Effector memory CD4-positive, alpha-beta T cell (primary cell): ENCODE data around the gene ZFPM1.

Experiments used
- DNase-seq, 3 donors: peaks; one replicate each; pipeline ENCODE4 v3.0.0-alpha.2; 2020
- H3K27ac ChIP-seq: 2 replicates; pipeline ENCODE4 v1.7.0; 2013; ENCODE audit warnings: mild to moderate bottlenecking, low read length, moderate library complexity; ENCODE audit not compliant: insufficient read depth, poor library complexity, severe bottlenecking
- H3K27me3 ChIP-seq: replicated peaks from 2 replicates; pipeline ENCODE4 v1.7.0; 2013; ENCODE audit warnings: mild to moderate bottlenecking, low read length; ENCODE audit not compliant: insufficient read depth, control insufficient read depth, poor library complexity, severe bottlenecking
- H3K36me3 ChIP-seq: 2 replicates; pipeline ENCODE4 v1.7.0; 2013; ENCODE audit warnings: mild to moderate bottlenecking, low read length, moderate library complexity; ENCODE audit not compliant: control insufficient read depth, insufficient read depth
- H3K4me1 ChIP-seq: 2 replicates; pipeline ENCODE4 v1.7.0; 2013; ENCODE audit warnings: low read length, mild to moderate bottlenecking; ENCODE audit not compliant: control insufficient read depth, insufficient read depth, poor library complexity, severe bottlenecking
- H3K4me3 ChIP-seq: 2 replicates; pipeline ENCODE4 v1.7.0; 2013; ENCODE audit warnings: low read length, low read depth, mild to moderate bottlenecking; ENCODE audit not compliant: insufficient read depth, poor library complexity, severe bottlenecking
- H3K9me3 ChIP-seq: 2 replicates; pipeline ENCODE4 v1.7.0; 2013; ENCODE audit warnings: mild to moderate bottlenecking, low read length, moderate library complexity; ENCODE audit not compliant: control insufficient read depth

The ZFPM1 gene

GRCh38 chr16:88458039-88458772 is 5.1 kb downstream of the ZFPM1 start:
- Histone ChIP-seq H3K4me1 (peaks cover 35% of the 10 kb centered on the region), H3K27ac (no peak overlapping the region), H3K27me3 (no peaks in the 10 kb centered on the region), H3K9me3 (no peaks in the 10 kb centered on the region), H3K36me3 (no peaks in the 10 kb centered on the region), H3K4me3 (no peak overlapping the region)
- DNase-seq = no peak

GRCh38 chr16:88458773-88459235 is 5.7 kb downstream of the ZFPM1 start:
- Histone ChIP-seq H3K27me3 (no peaks in the 10 kb centered on the region), H3K27ac (no peak overlapping the region), H3K4me1 (peaks cover 35% of the 10 kb centered on the region), H3K36me3 (no peaks in the 10 kb centered on the region), H3K9me3 (no peaks in the 10 kb centered on the region), H3K4me3 (no peak overlapping the region)
- no peak for DNase-seq

DNA sequence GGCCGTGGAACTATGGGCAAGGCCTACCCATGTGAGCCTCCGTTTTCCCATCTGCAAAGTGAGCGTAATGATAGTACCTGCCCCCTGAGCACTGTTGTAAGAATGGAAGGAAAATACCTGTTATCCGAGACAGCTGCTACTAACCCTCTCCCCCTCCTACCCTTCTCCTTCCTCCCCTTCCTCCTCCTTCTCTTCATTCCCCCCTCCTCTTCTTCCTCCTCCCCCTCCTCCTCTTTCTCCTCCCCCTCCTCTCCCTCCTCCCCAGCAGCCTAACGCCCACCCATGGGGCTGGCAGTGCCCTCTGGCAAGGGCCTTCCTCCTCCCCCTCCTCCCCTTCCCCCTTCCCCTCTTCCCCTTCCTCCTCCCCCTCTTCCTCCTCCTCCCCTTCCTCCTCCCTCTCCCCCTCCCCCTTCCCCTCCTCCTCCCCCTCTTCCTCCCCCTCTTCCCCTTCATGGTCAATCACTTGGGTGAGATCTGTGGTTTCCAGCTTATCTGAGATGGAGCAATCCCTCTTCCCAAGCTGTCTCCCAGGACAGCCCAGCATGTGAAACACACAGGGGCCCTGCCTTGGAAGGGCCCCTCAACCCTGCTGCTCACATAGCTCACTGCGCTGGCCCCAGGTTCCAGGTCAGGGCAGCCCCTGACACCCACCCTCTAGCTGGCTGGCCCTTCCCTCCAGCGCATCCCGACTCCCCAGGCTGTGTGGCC is 6.4 kb downstream of the ZFPM1 start:
- H3K27ac ChIP-seq = no peak overlapping the region
- no peaks in the 10 kb centered on the region for H3K36me3 ChIP-seq
- no peak for DNase-seq
- H3K4me3 ChIP-seq = no peak overlapping the region
- H3K9me3 ChIP-seq = no peaks in the 10 kb centered on the region
- no peaks in the 10 kb centered on the region for H3K27me3 ChIP-seq
- H3K4me1 ChIP-seq = peaks cover 34% of the 10 kb centered on the region

DNA sequence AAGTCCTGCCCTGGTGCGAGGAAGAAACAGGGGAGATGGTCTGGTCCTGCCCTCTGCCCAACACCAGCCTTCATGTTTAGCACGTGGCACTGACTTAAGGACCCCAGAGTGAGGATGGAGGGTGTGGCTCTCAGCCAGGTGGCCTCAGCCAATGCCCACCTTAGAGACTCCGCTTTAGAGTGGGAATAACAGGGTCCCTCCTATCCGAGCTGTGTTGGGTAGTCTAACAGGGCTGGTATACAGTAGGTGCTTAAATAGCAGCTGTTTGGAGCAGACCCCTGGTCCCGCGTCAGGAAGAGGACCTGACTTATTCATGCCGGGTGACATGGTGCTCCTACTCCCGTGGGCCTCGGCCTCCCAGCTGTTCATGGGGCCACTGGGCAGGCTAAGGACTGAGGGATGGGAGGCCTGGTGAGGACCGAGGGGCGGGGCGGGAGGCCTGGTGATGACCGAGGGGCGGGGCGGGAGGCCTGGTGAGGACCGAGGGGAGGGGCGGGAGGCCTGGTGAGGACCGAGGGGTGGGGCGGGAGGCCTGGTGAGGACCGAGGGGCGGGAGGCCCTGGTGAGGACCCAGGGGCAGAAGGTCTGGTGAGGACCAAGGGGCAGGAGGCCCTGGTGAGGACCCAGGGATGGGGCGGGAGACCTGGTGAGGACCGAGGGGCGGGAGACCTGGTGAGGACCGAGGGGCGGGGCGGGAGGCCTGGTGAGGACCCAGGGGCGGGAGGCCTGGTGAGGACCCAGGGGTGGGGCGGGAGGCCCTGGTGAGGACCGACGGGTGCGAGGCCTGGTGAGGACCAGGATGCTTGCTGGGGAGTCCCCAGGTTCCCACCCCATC is 7.6 kb downstream of the ZFPM1 start:
- no peak for DNase-seq
- Histone ChIP-seq H3K4me1 (peaks cover 36% of the 10 kb centered on the region), H3K9me3 (no peaks in the 10 kb centered on the region), H3K4me3 (no peak overlapping the region), H3K36me3 (no peaks in the 10 kb centered on the region), H3K27ac (no peak overlapping the region), H3K27me3 (no peaks in the 10 kb centered on the region)

DNA sequence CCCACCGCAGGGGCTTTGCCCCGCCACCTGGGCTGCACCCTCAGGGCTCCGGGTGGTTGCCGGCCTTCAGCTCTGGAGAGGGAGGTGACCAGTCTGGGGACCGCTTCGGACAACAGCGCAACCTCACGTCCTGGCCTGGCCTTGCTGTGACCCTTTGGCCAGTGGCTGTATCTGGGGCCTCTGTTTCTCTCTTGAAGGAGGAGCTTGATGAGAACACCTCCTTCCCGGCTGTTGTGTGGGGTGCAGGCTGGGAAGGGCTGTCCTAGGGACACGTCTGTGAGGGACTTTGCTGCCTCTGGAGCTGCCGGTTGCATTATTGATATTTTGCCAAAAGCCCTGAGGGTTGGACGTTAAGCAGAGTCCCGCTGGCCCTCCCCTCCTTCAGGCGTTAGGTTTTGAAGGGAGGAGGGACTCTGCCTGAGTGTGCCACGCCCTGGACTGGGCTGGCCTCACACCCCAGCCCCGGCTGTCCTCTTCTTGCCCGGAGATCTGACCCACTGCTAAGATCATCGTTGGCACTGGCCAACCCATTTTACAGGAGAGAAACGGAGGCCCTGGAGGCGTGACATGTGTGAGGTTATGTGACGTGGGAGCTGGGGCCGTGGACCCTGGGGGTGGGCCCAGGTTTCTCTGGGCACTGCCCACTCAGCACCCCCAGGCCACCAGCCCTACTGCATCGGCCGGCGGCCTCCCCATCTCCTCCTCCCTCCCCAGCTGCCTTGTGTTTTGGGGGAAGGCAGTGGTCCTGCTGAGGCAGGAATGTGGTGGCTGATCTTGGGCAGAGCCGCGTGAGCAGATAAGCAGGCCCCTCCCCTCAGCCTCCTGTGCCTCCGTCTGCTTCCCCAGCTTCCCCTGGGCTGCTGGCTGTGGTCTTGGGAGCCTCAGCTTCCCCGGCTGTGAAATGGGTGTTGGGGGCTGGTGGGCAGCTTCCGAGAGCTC is 8.5 kb downstream of the ZFPM1 start:
- DNase-seq = no peak
- H3K9me3 ChIP-seq = no peaks in the 10 kb centered on the region
- H3K4me1 ChIP-seq = peaks cover 36% of the 10 kb centered on the region
- no peak overlapping the region for H3K27ac ChIP-seq
- H3K27me3 ChIP-seq = no peaks in the 10 kb centered on the region
- no peak overlapping the region for H3K4me3 ChIP-seq
- H3K36me3 ChIP-seq = no peaks in the 10 kb centered on the region

GRCh38 chr16:88462396-88462795 is 9.3 kb downstream of the ZFPM1 start:
- Histone ChIP-seq H3K9me3 (no peaks in the 10 kb centered on the region), H3K4me1 (peaks cover 35% of the 10 kb centered on the region), H3K27ac (no peak overlapping the region)

GRCh38 chr16:88463411-88463810 is 10.3 kb downstream of the ZFPM1 start:
- DNase-seq = no peak
- Histone ChIP-seq H3K4me1 (peaks cover 38% of the 10 kb centered on the region), H3K9me3 (no peaks in the 10 kb centered on the region), H3K36me3 (no peaks in the 10 kb centered on the region), H3K27me3 (no peaks in the 10 kb centered on the region), H3K4me3 (no peak overlapping the region), H3K27ac (no peak overlapping the region)

More at GRCh38 chr16:88462396-88462795, 9.3 kb downstream of the ZFPM1 start:
- Histone ChIP-seq H3K27me3 (no peaks in the 10 kb centered on the region), H3K4me3 (no peak overlapping the region), H3K36me3 (no peaks in the 10 kb centered on the region)
- DNase-seq = no peak

DNA sequence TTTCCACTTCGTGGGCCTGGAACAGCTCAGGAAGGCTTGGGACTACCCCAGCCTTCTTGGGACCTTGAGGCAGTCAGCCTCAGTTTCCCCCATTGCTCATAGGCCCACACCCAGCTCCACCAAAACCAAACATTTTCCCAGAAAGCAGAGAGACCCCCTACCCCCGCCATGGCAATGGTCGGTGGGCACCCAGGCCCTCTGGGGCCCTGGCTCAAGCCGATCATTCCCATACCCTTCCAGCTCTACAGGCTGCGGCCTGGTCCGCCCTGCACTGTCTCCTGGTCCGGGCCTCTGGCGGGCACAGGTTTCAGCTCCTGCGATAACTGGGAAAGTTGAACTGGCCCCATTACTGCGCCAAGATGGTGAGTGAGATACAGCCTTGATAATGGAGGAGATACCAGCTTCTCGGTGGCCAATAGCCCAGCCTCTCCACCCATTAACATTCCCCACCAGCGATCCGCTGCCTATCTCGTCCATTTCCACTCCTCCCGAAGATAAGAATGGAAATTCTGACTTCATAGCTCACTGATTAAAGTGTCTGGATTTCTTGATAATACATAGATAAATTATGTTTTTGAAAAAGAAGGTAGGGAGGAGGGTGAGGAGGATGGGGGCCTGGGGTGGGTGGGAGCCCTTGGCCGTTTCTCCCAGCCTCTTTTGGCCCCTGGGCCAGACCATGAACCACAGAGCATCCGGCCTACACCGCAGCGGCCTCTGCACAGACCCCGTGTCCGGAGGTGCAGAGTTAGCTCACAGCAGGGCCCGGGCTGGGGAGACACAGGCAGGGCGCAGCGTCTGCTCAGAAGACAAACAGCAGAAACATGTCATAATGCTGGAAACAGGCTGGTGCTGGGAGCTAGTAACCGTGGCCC is 11.6 kb downstream of the ZFPM1 start:
- H3K9me3 ChIP-seq = no peaks in the 10 kb centered on the region
- no peak for DNase-seq
- peaks cover 43% of the 10 kb centered on the region for H3K4me1 ChIP-seq
- H3K36me3 ChIP-seq = no peaks in the 10 kb centered on the region
- H3K27ac ChIP-seq = no peak overlapping the region
- no peaks in the 10 kb centered on the region for H3K27me3 ChIP-seq
- no peak overlapping the region for H3K4me3 ChIP-seq
